MM.1S (cell line): ENCODE results near the gene CLDND2.

Experiments
- CTCF ChIP-seq: fragments of 300-600 bp; sonication (generic); IDR thresholded peaks from 2 replicates; pipeline ENCODE4 v1.5.1; 2016; ENCODE audit warnings: antibody characterized with exemption, low read length, mixed read lengths
- EZH2 ChIP-seq: fragments of 300-600 bp; sonication (generic); optimal IDR thresholded peaks from 2 replicates; pipeline ENCODE3; 2017; ENCODE audit warnings: low read depth, mild to moderate bottlenecking, antibody characterized with exemption, low read length, mixed read lengths
- EZH2phosphoT487 ChIP-seq: fragments of 300-600 bp; sonication (generic); IDR thresholded peaks from 2 replicates; pipeline ENCODE4 v1.6.1; 2018; ENCODE audit warnings: antibody characterized with exemption, low read length

- TF ChIP-seq CTCF (no peak), EZH2phosphoT487 (no peak), EZH2 (no peak)
Observed at GRCh38 chr19:51325161-51325976, 43.4 kb downstream of the CLDND2 start.
